OCI-LY7 (cell line): ENCODE results near the gene GGT5. TPM values are rescaled to one million over a fixed set of nuclear protein-coding genes. Genes with fewer than 3 reads are reported as not detected.
"Not testable (repeated sequence)": the region's sequence is repeated elsewhere in the genome, so short reads cannot be mapped to it uniquely, and the experiment has no call there.

ENCODE experiments used
- BruUV-seq: library from RNA; stranded (reverse); fragments of 400-500 nt; replicated peaks from 2 replicates; lab custom pipeline; 2021; lab: Mats Ljungman, UMichigan
- CTCF ChIA-PET: fragments of 300-600 bp; sonication (Branson Sonifier 250); formaldehyde crosslinking; loops from one replicate; lab custom pipeline; 2022; ENCODE audit warnings: antibody characterized with exemption; ENCODE audit not compliant: unreplicated experiment; lab: Charles Lee
- POLR2A ChIA-PET: fragments of 300-600 bp; sonication (Branson Sonifier 250); formaldehyde crosslinking; loops from one replicate; lab custom pipeline; 2022; ENCODE audit warnings: antibody characterized with exemption; lab: Charles Lee
- DNase-seq: peaks from one replicate; pipeline ENCODE4 v3.0.0-alpha.2; 2015; ENCODE audit warnings: low spot score
- H2AFZ ChIP-seq: fragments of 200-600 bp; sonication (generic), shearing (Covaris generic); 2 replicates; pipeline ENCODE4 v1.6.1; 2014; ENCODE audit warnings: mild to moderate bottlenecking, antibody characterized with exemption, low read length, moderate library complexity
- H3K27ac ChIP-seq: fragments of 200-600 bp; sonication (generic); 2 replicates; pipeline ENCODE4 v1.5.1; 2014; ENCODE audit warnings: mixed run types, low read depth, mild to moderate bottlenecking, moderate library complexity, low read length, inconsistent platforms; ENCODE audit not compliant: poor library complexity, severe bottlenecking
- H3K36me3 ChIP-seq: fragments of 200-600 bp; sonication (generic); 2 replicates; pipeline ENCODE4 v1.6.1; 2014; ENCODE audit warnings: mild to moderate bottlenecking, antibody characterized with exemption, low read length, moderate library complexity, mixed read lengths; ENCODE audit not compliant: insufficient read depth
- H3K4me1 ChIP-seq: fragments of 200-600 bp; sonication (generic); 2 replicates; pipeline ENCODE4 v1.5.1; 2014; ENCODE audit warnings: mild to moderate bottlenecking, low read length; ENCODE audit not compliant: insufficient read depth, poor library complexity, severe bottlenecking
- H3K4me2 ChIP-seq: fragments of 200-600 bp; sonication (generic); 2 replicates; pipeline ENCODE4 v1.6.1; 2014; ENCODE audit warnings: mild to moderate bottlenecking, low read length
- H3K4me3 ChIP-seq: fragments of 200-600 bp; sonication (generic); 2 replicates; pipeline ENCODE4 v1.5.1; 2014; ENCODE audit warnings: mild to moderate bottlenecking, low read depth, low read length; ENCODE audit not compliant: poor library complexity, severe bottlenecking
- H3K79me2 ChIP-seq: fragments of 200-600 bp; sonication (generic); 2 replicates; pipeline ENCODE4 v1.6.1; 2016; ENCODE audit warnings: low read depth, mild to moderate bottlenecking, low read length, moderate library complexity, mixed read lengths; ENCODE audit not compliant: insufficient read depth
- H3K9me2 ChIP-seq: fragments of 200-600 bp; sonication (generic); 2 replicates; pipeline ENCODE4 v1.6.1; 2016; ENCODE audit warnings: mild to moderate bottlenecking, low read length, mixed read lengths; ENCODE audit not compliant: insufficient read depth
- H3K9me3 ChIP-seq: fragments of 200-600 bp; sonication (generic); 2 replicates; pipeline ENCODE4 v1.6.1; 2014; ENCODE audit warnings: mild to moderate bottlenecking, mixed run types, low read length, mixed read lengths
- H4K20me1 ChIP-seq: fragments of 200-600 bp; sonication (generic); 2 replicates; pipeline ENCODE4 v1.6.1; 2014; ENCODE audit warnings: mild to moderate bottlenecking, antibody characterized with exemption, low read length, moderate library complexity, mixed read lengths; ENCODE audit not compliant: insufficient read depth
- CTCF ChIP-seq: fragments of 200-600 bp; sonication (generic); conservative IDR thresholded peaks from 2 replicates; pipeline ENCODE4 v1.5.1; 2014; ENCODE audit warnings: mild to moderate bottlenecking, antibody characterized with exemption, low read length, moderate library complexity, mixed read lengths
- EZH2phosphoT487 ChIP-seq: fragments of 200-600 bp; sonication (generic); IDR thresholded peaks from 2 replicates; pipeline ENCODE4 v1.6.1; 2018; ENCODE audit warnings: low read depth, borderline replicate concordance, mild to moderate bottlenecking, mixed run types, antibody characterized with exemption, low read length, moderate library complexity, mixed read lengths
- intact Hi-C: fragments of 100-400 bp; cut with micrococcal nuclease; formaldehyde crosslinking; loops from one replicate; pipeline ENCODE4 v1.10.0; 2022; ENCODE audit not compliant: unreplicated experiment
- total RNA-seq, 2 experiments: library from RNA; depleted of rRNA in 1 of 2; stranded (reverse); fragments of >200 nt in 1 of 2; shearing (Covaris generic) in 1 of 2; gene quantifications; 2 replicates each; pipeline ENCODE4 v1.2.3, GENCODE V29; 2014 to 2022

Gene GGT5
- total RNA-seq, 2 experiments from 2014 or later = 0.06 TPM; not detected in 1

GRCh38 chr22:24244144-24244787 is 616 bp downstream of the GGT5 start:
- Histone ChIP-seq H4K20me1 (no peaks in the 10 kb centered on the region), H2AFZ (no peak overlapping the region), H3K9me2 (no peaks in the 10 kb centered on the region), H3K27ac (no peak overlapping the region), H3K36me3 (no peaks in the 10 kb centered on the region), H3K4me2 (no peak overlapping the region), H3K9me3 (no peaks in the 10 kb centered on the region), H3K4me3 (no peak overlapping the region), H3K4me1 (peaks cover 22% of the 10 kb centered on the region), H3K79me2 (no peaks in the 10 kb centered on the region)
- TF ChIP-seq EZH2phosphoT487 (no peak), CTCF (no peak)
- intact Hi-C loops = loop anchor here (10.0 kb wide), 1 partner anchor 259 kb away; the partner anchor contains the start of gene GSTT2
- DNase-seq = peak; percentile 30
- no TSS peak for BruUV-seq
- CTCF ChIA-PET = no interaction called here
- POLR2A ChIA-PET = no interaction called here

- POLR2A ChIA-PET = not testable (repeated sequence)
- H2AFZ ChIP-seq = peak overlapping the region; percentile 91
Observed at GRCh38 chr22:24243417-24243816, 1.5 kb downstream of the GGT5 start.

GRCh38 chr22:24240985-24241692 is 3.7 kb downstream of the GGT5 start:
- H4K20me1 ChIP-seq, DNase-seq, H3K27ac ChIP-seq, H3K36me3 ChIP-seq, H3K4me2 ChIP-seq, BruUV-seq, CTCF ChIA-PET, H3K9me2 ChIP-seq, H3K4me3 ChIP-seq, H2AFZ ChIP-seq, H3K79me2 ChIP-seq, H3K9me3 ChIP-seq: not testable (repeated sequence)
- POLR2A ChIA-PET = interaction anchor here (0.6 to 1.1 kb wide), 2 partner anchors 10 to 37 kb away, joined by 3 to 5 read pairs; no protein-coding TSS in a partner anchor
- H3K4me1 ChIP-seq = peaks cover 22% of the 10 kb centered on the region
- intact Hi-C loops = loop anchor here (10.0 kb wide), 1 partner anchor 256 kb away; the partner anchor contains the start of gene GSTT2

More at GRCh38 chr22:24243417-24243816, 1.5 kb downstream of the GGT5 start:
- H3K9me3 ChIP-seq, H3K9me2 ChIP-seq, H3K36me3 ChIP-seq, BruUV-seq, H4K20me1 ChIP-seq, H3K79me2 ChIP-seq, CTCF ChIA-PET, DNase-seq: not testable (repeated sequence)
- peak overlapping the region; percentile 46 for H3K27ac ChIP-seq
- peaks cover 22% of the 10 kb centered on the region for H3K4me1 ChIP-seq
- intact Hi-C loops = loop anchor here (10.0 kb wide), 1 partner anchor 259 kb away; the partner anchor contains the start of gene GSTT2
- peak overlapping the region; percentile 68 for H3K4me2 ChIP-seq
- peak overlapping the region; percentile 53 for H3K4me3 ChIP-seq
